Loucy (cell line): ENCODE results near the gene ERP27.

Experiments used
- H2AFZ ChIP-seq: fragments of 200-600 bp; sonication (generic); 2 replicates; pipeline ENCODE4 v1.6.0; 2016; ENCODE audit warnings: antibody characterized with exemption, mild to moderate bottlenecking, low read length, moderate library complexity
- H3F3A ChIP-seq: fragments of 200-600 bp; 2 replicates; pipeline ENCODE4 v1.6.0; 2016; ENCODE audit warnings: antibody characterized with exemption, low read depth, mild to moderate bottlenecking
- H3K27me3 ChIP-seq: fragments of 200-600 bp; sonication (generic); 2 replicates; pipeline ENCODE4 v1.6.1; 2014; ENCODE audit warnings: low read length, mild to moderate bottlenecking; ENCODE audit not compliant: insufficient read depth, poor library complexity, severe bottlenecking
- H3K36me3 ChIP-seq: fragments of 200-600 bp; sonication (generic); 2 replicates; pipeline ENCODE4 v1.6.1; 2016; ENCODE audit warnings: low read length; ENCODE audit not compliant: insufficient read depth
- H3K4me1 ChIP-seq: fragments of 200-600 bp; sonication (generic); 2 replicates; pipeline ENCODE4 v1.5.1; 2014; ENCODE audit warnings: low read length, mild to moderate bottlenecking; ENCODE audit not compliant: insufficient read depth, poor library complexity, severe bottlenecking
- H3K4me2 ChIP-seq: fragments of 200-600 bp; sonication (generic); 2 replicates; pipeline ENCODE4 v1.6.0; 2014; ENCODE audit warnings: antibody characterized with exemption, low read length, low read depth, mild to moderate bottlenecking; ENCODE audit not compliant: poor library complexity, severe bottlenecking
- H3K4me3 ChIP-seq: fragments of 200-600 bp; sonication (generic); 2 replicates; pipeline ENCODE4 v1.5.1; 2014; ENCODE audit warnings: low read length, mild to moderate bottlenecking, mixed read lengths; ENCODE audit not compliant: poor library complexity, severe bottlenecking
- H3K79me2 ChIP-seq: fragments of 200-600 bp; sonication (generic); 2 replicates; pipeline ENCODE4 v1.6.1; 2014; ENCODE audit warnings: low read length; ENCODE audit not compliant: insufficient read depth
- H3K9ac ChIP-seq: fragments of 200-600 bp; sonication (generic); 2 replicates; pipeline ENCODE4 v1.6.0; 2014; ENCODE audit warnings: mild to moderate bottlenecking, low read depth, low read length, moderate library complexity; ENCODE audit not compliant: poor library complexity, severe bottlenecking
- H3K9me2 ChIP-seq: fragments of 200-600 bp; sonication (generic); replicated peaks from 2 replicates; pipeline ENCODE4 v1.6.1; 2016; ENCODE audit warnings: low read depth, low read length, mixed read lengths
- H3K9me3 ChIP-seq: fragments of 200-600 bp; sonication (generic); 2 replicates; pipeline ENCODE4 v1.6.1; 2014; ENCODE audit warnings: mild to moderate bottlenecking, antibody characterized with exemption, low read length, low read depth; ENCODE audit not compliant: insufficient read depth
- H4K20me1 ChIP-seq: fragments of 200-600 bp; sonication (generic); 2 replicates; pipeline ENCODE4 v1.6.0; 2014; ENCODE audit warnings: antibody characterized with exemption, low read length, mild to moderate bottlenecking; ENCODE audit not compliant: insufficient read depth, poor library complexity, severe bottlenecking
- EZH2phosphoT487 ChIP-seq: fragments of 200-600 bp; IDR thresholded peaks from 2 replicates; pipeline ENCODE4 v1.6.1; 2018; ENCODE audit warnings: antibody characterized with exemption, mild to moderate bottlenecking, moderate library complexity, borderline replicate concordance
- TF ChIP-seq, protein P1 (sequence below): fragments of 200-600 bp; sonication (generic); conservative IDR thresholded peaks from 2 replicates; pipeline ENCODE4 v1.5.1; 2014; ENCODE audit warnings: mild to moderate bottlenecking, antibody characterized with exemption, low read length

The ERP27 gene

GRCh38 chr12:14948672-14949071 is 10.3 kb upstream of the ERP27 start:
- peak overlapping the region; percentile 93 for H3K4me2 ChIP-seq
- H3K4me1 ChIP-seq, result peaks cover 84% of the 10 kb centered on the region
- peaks cover 89% of the 10 kb centered on the region for H3K79me2 ChIP-seq
- no peaks in the 10 kb centered on the region for H3K27me3 ChIP-seq
- no peaks in the 10 kb centered on the region for H3K9me2 ChIP-seq
- TF ChIP-seq, protein P1, sequence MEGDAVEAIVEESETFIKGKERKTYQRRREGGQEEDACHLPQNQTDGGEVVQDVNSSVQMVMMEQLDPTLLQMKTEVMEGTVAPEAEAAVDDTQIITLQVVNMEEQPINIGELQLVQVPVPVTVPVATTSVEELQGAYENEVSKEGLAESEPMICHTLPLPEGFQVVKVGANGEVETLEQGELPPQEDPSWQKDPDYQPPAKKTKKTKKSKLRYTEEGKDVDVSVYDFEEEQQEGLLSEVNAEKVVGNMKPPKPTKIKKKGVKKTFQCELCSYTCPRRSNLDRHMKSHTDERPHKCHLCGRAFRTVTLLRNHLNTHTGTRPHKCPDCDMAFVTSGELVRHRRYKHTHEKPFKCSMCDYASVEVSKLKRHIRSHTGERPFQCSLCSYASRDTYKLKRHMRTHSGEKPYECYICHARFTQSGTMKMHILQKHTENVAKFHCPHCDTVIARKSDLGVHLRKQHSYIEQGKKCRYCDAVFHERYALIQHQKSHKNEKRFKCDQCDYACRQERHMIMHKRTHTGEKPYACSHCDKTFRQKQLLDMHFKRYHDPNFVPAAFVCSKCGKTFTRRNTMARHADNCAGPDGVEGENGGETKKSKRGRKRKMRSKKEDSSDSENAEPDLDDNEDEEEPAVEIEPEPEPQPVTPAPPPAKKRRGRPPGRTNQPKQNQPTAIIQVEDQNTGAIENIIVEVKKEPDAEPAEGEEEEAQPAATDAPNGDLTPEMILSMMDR, result no peak
- TF ChIP-seq EZH2phosphoT487, result no peak
- no peaks in the 10 kb centered on the region for H3K9me3 ChIP-seq
- peaks cover 72% of the 10 kb centered on the region for H3K36me3 ChIP-seq
- peaks cover 41% of the 10 kb centered on the region for H4K20me1 ChIP-seq
- H3F3A ChIP-seq, result peaks cover 32% of the 10 kb centered on the region
- no peak overlapping the region for H2AFZ ChIP-seq
- H3K4me3 ChIP-seq, result peak overlapping the region; percentile 79
- peak overlapping the region; percentile 98 for H3K9ac ChIP-seq

DNA sequence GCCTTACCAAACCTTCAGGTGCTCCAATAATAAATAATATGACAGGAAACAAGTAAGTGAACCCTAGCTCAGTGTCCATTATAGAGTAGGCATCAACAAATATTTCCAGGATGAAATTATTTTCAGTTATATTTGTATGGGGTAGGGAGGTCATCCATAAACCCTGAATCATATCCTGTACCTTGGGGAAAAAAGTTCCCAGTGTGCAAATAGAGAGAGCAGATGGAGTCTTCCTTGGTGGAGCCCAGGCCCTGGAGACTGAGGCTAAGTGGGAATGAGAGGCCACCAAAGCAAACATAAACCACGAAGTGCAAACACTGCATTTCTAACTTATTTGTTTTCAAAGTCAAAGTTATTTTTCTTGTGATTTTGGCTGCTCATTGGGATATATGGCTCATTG is 8.5 kb upstream of the ERP27 start:
- no peaks in the 10 kb centered on the region for H3K9me2 ChIP-seq
- no peaks in the 10 kb centered on the region for H3K27me3 ChIP-seq
- peaks cover 32% of the 10 kb centered on the region for H4K20me1 ChIP-seq
- peaks cover 90% of the 10 kb centered on the region for H3K36me3 ChIP-seq
- peaks cover 23% of the 10 kb centered on the region for H3F3A ChIP-seq
- no peak overlapping the region for H2AFZ ChIP-seq
- peaks cover 71% of the 10 kb centered on the region for H3K79me2 ChIP-seq
- H3K4me1 ChIP-seq, result peaks cover 67% of the 10 kb centered on the region
- H3K4me2 ChIP-seq, result peak overlapping the region; percentile 93
- no peaks in the 10 kb centered on the region for H3K9me3 ChIP-seq
- no peak for TF ChIP-seq EZH2phosphoT487
- TF ChIP-seq, protein P1, result no peak
- peak overlapping the region; percentile 98 for H3K9ac ChIP-seq
- peak overlapping the region; percentile 79 for H3K4me3 ChIP-seq

DNA sequence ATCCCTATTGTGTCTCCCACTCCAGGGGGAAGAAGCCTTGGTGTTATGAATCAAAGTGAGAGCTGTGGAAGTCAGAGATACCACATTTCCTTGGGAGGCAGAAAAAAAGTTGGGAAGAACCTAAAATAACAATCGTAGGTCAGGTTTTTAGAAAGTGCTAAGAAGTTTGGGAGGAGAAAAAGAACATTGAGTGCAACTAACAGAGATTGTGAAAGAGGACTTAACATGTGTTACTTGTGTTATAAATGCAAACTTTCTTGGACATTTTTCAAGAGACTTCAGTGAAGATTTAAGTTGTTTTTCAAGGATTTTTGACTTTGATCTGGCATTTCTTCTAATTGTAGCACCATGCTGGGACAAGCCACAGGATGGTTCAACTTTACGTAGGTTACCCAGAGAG is 7.8 kb upstream of the ERP27 start:
- peak overlapping the region; percentile 98 for H3K9ac ChIP-seq
- no peak overlapping the region for H2AFZ ChIP-seq
- H3K9me2 ChIP-seq, result no peaks in the 10 kb centered on the region
- H3K27me3 ChIP-seq, result no peaks in the 10 kb centered on the region
- H3K79me2 ChIP-seq, result peaks cover 64% of the 10 kb centered on the region
- H3F3A ChIP-seq, result peaks cover 30% of the 10 kb centered on the region
- H4K20me1 ChIP-seq, result peaks cover 28% of the 10 kb centered on the region
- TF ChIP-seq EZH2phosphoT487, result no peak
- TF ChIP-seq, protein P1, result no peak
- H3K4me3 ChIP-seq, result peak overlapping the region; percentile 79
- peaks cover 60% of the 10 kb centered on the region for H3K4me1 ChIP-seq
- peaks cover 97% of the 10 kb centered on the region for H3K36me3 ChIP-seq
- peak overlapping the region; percentile 93 for H3K4me2 ChIP-seq
- H3K9me3 ChIP-seq, result no peaks in the 10 kb centered on the region
